HG02623 (cell line): ENCODE data around the gene TSPAN14.

Experiments used
- ATAC-seq: cut with Tn5 transposase; IDR thresholded peaks from one replicate; pipeline ENCODE4 v1.9.1; 2021; ENCODE audit warnings: moderate library complexity; ENCODE audit not compliant: unreplicated experiment

TSPAN14 gene

DNA sequence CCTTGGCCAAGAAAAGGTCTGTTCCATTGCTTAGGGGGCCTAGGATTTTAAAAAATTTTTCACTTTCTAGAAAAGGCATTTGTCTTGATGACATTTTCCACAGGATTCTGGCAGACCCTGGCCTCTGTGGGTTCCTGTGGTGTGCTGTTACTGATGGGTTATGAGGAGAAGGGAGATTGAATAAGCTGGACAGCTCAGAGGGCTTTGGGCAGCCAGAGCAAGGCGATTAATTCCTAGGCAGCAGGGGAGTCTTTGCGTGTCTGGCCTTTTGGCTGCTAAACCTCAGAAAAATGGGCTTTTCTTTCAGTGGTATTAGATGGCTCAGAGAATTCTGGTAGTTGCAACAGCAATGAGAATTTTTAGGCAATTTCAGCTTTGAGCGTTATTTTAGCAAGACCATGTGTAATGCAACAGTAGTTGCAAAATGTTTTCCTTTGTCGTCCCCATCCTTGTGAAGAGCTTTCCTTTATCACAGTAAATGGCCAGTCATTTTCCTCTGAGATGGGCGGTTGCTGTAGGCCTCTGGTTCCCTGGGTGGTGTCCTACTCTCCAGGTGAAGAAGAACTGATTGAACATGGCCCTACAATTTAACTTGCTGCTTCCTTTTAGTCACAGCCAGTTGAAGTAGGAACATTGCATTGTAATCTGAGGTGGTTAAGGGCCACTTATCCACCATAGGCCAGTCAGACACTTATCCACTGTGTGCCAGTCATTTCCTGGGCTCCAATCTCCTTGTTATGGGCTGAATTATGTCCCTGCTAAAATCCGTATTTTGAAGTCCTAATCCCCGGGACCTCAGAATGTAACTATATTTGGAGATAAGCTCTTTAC, 126.7 kb downstream of the TSPAN14 start:
- no peak for ATAC-seq

DNA sequence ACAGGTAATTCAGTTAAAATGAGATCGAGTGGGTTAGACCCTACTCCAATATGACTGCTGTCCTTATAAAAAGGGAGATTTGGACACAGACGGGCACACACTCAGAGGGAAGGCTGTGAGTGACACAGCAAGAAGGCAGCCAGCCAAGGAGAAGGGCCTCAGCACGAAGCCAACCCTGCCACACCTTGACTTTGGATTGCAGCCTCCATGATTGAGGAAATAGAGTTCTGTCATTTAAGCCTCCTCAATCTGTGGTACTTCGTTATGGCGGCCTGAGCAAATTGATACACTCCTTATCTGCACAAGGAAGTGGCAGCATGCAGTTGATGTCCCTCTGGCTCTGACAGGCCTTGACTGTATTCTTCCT, 127.3 kb downstream of the TSPAN14 start:
- no peak for ATAC-seq

DNA sequence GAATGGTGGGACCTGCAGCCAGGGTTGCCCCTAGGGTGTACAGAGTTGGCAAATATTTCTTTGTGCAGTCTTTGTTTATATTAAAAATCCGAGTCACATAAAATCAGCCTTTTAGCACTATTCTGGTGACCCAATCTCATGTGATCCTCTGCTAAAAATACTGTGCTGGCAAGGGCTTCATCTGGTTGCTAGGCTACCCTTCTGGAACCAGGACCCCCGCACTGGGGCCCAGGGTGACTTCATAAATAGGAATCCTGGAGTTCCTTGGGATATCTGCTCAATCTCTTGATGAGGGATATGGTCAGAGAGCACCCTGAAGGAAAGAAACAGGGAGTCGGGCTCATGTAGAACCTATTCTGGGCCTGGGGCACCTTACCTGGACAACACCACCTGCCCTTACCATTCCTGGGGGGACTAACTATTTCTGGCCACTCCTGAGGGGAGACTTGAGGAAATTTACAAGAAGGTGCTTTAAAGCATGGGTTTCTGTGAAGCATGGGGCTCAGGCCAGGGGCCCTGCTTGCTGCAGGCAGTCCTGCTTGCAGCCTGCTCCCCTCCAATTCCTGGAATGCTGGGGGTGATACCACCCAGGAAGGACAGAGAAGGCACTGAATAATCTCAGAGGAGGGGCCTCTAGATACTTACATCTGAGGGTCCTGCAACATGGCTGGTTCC, 128.3 kb downstream of the TSPAN14 start:
- no peak for ATAC-seq
